Erythroblast (primary cell): ENCODE measurements around the gene EHMT1.

Experiments
- GATA1 ChIP-seq: IDR thresholded peaks from 2 replicates; pipeline ENCODE4 v1.6.1; 2011; ENCODE audit warnings: low read depth, mild to moderate bottlenecking, control low read depth, low read length, moderate library complexity
- POLR2A ChIP-seq: IDR thresholded peaks from 2 replicates; pipeline ENCODE4 v1.6.1; 2011; ENCODE audit warnings: mild to moderate bottlenecking, low read length

DNA sequence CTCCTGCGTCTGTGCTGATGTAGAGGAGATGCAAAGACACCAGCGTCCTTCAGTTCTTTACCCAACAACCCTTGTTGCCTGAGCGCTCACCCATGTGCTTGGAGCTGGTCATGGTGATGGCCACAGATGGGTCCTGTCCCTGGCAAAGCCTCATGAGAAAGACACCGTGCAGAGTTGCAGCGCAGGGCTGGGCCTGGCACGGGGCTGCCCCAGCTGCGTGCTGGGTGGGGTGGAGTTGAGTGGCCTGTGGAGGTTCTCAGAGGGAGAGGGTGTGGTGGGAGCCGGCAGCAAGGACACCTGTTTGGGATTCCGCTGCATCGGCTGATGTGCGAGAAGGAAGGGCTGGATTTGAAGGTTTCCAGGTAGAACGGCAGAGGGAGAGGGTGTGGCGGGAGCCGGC is 133.6 kb downstream of the EHMT1 start:
- TF ChIP-seq POLR2A = no peak
- TF ChIP-seq GATA1 = no peak
